Dendritic cell treated with granulocyte-macrophage colony-stimulating factor and Interleukin-4, amounts not matched to agents 40 ng/mL and 50 ng/mL, for 4 days (primary cell): Measurements from ENCODE around the gene RANBP9.
A peak's percentile ranks its signal among the peaks of the same experiment; 100 is the strongest.

ENCODE experiments used
- H3K27ac Mint-ChIP-seq: one replicate; pipeline ENCODE4 v1.8.0; 2022; ENCODE audit warnings: mild to moderate bottlenecking, mixed read lengths
- H3K27me3 Mint-ChIP-seq: one replicate; pipeline ENCODE4 v1.8.0; 2022; ENCODE audit warnings: mild to moderate bottlenecking, mixed read lengths
- H3K36me3 Mint-ChIP-seq: one replicate; pipeline ENCODE4 v1.8.0; 2022; ENCODE audit warnings: low read depth, mixed read lengths
- H3K4me1 Mint-ChIP-seq: one replicate; pipeline ENCODE4 v1.8.0; 2022; ENCODE audit warnings: low read depth, mixed read lengths
- H3K4me3 Mint-ChIP-seq: one replicate; pipeline ENCODE4 v1.8.0; 2022; ENCODE audit warnings: mild to moderate bottlenecking, moderate library complexity, mixed read lengths
- H3K9me3 Mint-ChIP-seq: one replicate; pipeline ENCODE4 v1.8.0; 2022; ENCODE audit warnings: mixed read lengths
- intact Hi-C: fragments of 100-400 bp; cut with micrococcal nuclease; formaldehyde crosslinking; loops from one replicate; pipeline ENCODE4 v1.15.0; 2022

RANBP9 gene

DNA sequence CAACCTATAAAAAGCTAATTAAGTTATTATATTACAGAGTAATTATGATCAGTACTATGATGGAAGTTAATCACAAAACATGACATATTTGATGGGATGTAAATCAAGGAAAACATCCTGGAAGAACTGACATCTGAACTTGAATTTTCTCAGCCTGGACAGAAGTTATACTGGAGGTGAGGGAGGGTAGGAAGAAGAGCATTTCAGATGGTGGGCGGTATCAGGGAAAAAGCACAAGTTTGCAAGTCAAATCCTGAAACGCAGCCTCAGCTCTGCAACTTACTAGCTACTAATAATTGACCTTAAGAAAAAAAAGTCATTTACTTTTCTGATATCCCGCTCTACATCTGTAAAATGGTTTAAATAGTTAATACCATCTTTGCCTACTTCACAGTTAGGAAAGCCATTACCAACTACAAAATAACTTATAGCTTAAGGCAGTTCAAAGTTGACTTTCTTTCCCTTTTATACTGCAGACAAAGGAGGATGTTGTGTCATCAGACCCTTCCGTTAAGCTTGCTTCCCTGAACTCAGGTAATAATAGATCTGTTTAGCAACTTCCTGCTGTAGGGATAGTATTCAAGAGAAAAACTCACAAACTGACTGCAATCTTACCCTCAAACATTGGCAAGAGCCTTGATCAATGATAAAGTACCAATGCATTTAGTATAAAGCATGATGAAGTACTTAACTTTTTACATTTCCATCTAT is 75.5 kb downstream of the RANBP9 start:
- Mint-ChIP-seq H3K27me3 (no peaks in the 10 kb centered on the region), H3K27ac (no peak overlapping the region), H3K4me3 (no peak overlapping the region), H3K9me3 (no peaks in the 10 kb centered on the region), H3K4me1 (peaks cover 21% of the 10 kb centered on the region), H3K36me3 (peaks cover 84% of the 10 kb centered on the region)
- intact Hi-C loops: no loop called here

DNA sequence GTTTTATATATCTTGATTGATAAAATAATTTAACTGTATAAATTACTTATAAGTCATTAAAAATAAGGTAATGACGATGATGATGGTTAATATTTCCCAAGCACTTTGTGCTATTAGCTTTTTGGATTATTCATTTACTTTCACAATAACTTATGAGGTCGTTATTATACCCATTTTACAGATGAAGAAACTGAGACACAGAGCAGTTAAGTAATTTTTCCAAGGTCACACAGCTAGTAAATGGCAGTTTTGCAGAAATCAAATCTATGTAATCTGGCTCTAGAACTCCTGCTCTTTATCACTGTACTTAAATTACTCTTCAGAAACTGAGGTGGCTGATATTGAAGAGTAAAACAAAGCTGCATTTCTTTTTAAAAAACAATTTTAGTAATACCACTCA is 78.3 kb downstream of the RANBP9 start:
- intact Hi-C loops: loop anchor here (5.0 kb wide), 1 partner anchor 69 kb away; no protein-coding TSS in a partner anchor
- Mint-ChIP-seq H3K4me1 (peaks cover 24% of the 10 kb centered on the region), H3K4me3 (no peak overlapping the region), H3K27me3 (no peaks in the 10 kb centered on the region), H3K9me3 (no peaks in the 10 kb centered on the region), H3K36me3 (peaks cover 77% of the 10 kb centered on the region), H3K27ac (no peak overlapping the region)

DNA sequence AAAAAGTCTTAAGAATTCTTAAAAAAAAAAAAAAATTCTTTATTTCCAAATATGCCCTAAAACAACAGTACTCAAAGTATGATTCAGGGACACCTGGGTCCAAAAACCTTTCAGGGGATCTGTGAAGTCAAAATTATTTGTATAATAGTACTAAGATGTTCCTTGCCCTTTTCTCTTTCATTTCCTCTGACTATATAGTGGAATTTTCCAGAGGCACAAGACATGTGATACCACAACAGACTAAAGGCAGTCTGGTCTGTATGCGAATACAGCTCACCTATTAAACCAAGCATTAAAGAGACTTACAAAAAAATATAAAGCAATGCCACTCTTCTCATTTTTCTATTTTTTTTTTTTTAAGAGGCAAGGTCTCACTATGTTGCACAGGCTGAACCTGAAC is 81.1 kb downstream of the RANBP9 start:
- Mint-ChIP-seq H3K36me3 (peaks cover 69% of the 10 kb centered on the region), H3K9me3 (no peaks in the 10 kb centered on the region), H3K27me3 (no peaks in the 10 kb centered on the region), H3K4me3 (no peak overlapping the region), H3K4me1 (peaks cover 13% of the 10 kb centered on the region), H3K27ac (no peak overlapping the region)
- intact Hi-C loops: loop anchor here (5.0 kb wide), 1 partner anchor 72 kb away; no protein-coding TSS in a partner anchor

DNA sequence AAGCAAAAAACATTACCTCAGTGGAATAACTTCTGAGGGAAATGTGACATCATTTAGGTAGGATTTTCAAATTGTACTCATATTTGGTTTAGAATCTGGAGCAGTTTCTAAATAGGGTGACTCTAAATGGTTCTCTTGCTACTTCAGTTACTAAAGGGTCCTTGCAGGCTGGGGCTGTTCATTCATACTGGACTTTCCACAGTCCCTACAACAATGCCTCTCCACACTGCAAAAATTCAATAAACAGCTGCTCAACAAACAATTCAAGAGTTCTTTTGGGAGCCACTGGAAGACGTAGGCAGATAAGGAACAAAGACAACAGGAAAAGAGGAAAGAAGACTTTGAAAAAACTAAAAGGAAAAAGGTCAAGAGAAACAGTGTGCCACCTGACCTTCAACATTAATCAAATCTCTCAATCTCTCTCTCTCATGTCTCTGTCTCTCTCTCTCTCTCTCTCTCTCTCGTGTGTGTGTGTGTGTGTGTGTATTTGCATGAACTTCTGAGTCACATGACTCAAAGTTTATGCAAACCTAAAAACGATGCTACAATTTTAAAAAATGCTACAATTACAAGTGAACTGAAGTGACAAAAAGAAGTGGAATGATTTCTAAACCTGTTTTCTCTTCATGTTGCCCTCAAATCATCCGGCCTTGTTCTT is 82.0 kb downstream of the RANBP9 start:
- no peaks in the 10 kb centered on the region for H3K27me3 Mint-ChIP-seq
- H3K4me3 Mint-ChIP-seq: no peak overlapping the region
- H3K4me1 Mint-ChIP-seq: peaks cover 18% of the 10 kb centered on the region
- no peak overlapping the region for H3K27ac Mint-ChIP-seq
- H3K9me3 Mint-ChIP-seq: no peaks in the 10 kb centered on the region
- intact Hi-C loops: loop anchor here (5.0 kb wide), 1 partner anchor 73 kb away; no protein-coding TSS in a partner anchor
- peaks cover 67% of the 10 kb centered on the region for H3K36me3 Mint-ChIP-seq

DNA sequence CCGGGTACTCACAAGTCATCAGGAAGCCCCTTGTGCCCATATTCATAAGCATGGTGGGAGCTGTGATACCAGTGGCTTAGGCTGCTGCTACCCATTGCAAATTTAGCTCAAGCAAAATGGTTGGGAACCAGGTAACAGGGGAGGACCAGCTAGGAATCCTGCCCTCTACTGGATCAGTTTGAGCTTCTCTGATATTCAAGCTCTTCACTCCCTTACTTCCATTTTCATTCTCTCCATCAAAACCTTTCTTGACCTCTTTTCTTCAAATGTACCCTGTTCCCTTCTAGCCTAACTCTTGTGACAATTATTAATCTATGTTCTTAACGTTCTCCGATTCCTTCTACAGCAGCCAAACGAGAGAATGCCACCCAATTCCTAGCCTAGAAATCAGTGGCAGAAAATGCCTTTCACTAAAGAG is 86.8 kb downstream of the RANBP9 start:
- no peaks in the 10 kb centered on the region for H3K9me3 Mint-ChIP-seq
- no peak overlapping the region for H3K27ac Mint-ChIP-seq
- peaks cover 73% of the 10 kb centered on the region for H3K36me3 Mint-ChIP-seq
- H3K4me3 Mint-ChIP-seq: no peak overlapping the region
- peaks cover 16% of the 10 kb centered on the region for H3K4me1 Mint-ChIP-seq
- H3K27me3 Mint-ChIP-seq: no peaks in the 10 kb centered on the region
- intact Hi-C loops: no loop called here

DNA sequence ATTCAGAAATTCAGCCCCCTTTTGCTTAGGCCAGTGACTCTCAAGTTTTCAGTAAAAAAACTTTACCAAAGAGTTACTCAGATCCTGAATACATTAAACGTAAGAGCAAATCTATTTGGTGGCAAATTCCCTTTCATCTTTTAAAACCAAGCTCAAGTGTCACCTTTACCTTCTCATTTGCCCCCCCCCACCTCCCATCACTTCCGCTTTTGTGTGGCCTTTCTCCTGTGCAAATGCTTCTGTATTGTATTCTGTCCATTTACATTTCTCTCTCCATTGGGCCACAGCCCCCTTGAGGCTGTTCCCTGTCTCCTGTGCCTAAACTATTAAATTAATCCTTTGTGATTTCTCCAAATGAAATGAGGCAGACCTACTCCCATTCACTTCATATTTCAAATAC is 94.6 kb downstream of the RANBP9 start:
- peaks cover 31% of the 10 kb centered on the region for H3K4me1 Mint-ChIP-seq
- no peak overlapping the region for H3K27ac Mint-ChIP-seq
- H3K9me3 Mint-ChIP-seq: no peaks in the 10 kb centered on the region
- intact Hi-C loops: loop anchor here (5.0 kb wide), 1 partner anchor 285 kb away; no protein-coding TSS in a partner anchor
- H3K4me3 Mint-ChIP-seq: no peak overlapping the region
- peaks cover 58% of the 10 kb centered on the region for H3K36me3 Mint-ChIP-seq
- H3K27me3 Mint-ChIP-seq: no peaks in the 10 kb centered on the region

DNA sequence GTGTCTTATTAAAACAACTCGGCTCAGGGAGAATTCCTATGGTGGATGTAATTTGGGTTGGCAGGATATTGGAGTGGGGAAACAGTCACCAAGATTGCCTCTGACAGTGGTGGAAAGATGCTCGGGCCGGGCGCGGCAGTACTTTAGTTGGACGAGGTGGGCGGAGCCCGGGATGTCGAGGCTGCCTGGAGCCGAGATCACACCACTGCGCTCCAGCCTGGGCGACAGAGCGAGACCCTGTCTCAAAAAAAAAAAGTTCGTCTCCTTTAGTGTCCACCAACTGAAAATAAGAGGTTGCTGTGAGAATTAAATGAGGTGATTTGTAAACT is 95.9 kb downstream of the RANBP9 start:
- Mint-ChIP-seq H3K27ac (peak overlapping the region; percentile 97), H3K27me3 (no peaks in the 10 kb centered on the region), H3K9me3 (no peaks in the 10 kb centered on the region), H3K36me3 (peaks cover 51% of the 10 kb centered on the region), H3K4me1 (peaks cover 35% of the 10 kb centered on the region), H3K4me3 (peak overlapping the region; percentile 96)
- intact Hi-C loops: loop anchor here (2.0 to 5.0 kb wide), 2 partner anchors 41 to 283 kb away; partner anchors contain the start of gene SIRT5

DNA sequence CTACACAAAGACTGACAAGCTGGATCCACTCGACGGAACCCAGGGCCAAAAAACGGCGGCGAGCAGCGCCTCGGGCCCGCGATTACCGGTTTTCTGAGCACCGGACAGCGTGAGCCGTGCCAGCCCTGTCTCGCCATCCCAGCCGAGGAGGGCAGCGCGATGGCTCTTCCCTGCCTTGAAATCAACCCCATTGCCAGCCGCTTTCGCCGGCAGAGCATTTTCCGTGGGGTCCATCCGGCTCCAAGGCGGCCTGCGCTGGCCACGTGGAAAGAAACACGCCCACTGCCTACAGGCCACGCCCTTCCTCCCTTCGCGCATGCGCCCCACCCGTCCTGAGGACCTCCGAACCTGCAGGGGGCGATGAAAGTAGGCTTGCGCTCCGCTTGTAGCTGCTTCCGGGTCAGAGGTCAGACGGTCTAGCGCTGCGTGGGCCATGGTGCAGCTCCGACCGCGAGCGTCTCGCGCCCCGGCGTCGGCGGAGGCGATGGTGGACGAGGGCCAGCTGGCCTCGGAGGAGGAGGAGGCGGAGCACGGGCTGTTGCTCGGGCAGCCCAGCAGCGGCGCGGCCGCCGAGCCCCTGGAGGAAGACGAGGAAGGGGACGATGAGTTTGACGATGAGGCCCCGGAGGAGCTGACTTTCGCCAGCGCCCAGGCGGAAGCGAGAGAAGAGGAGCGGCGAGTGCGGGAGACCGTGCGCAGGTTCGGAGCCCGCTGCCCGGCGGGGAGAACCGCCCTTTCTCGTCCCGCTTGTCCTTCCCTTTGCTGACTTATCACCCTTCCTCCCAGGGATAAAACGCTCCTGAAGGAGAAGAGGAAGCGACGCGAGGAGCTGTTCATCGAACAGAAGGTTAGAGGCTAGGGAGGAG is 96.5 kb downstream of the RANBP9 start, which contains the start of gene NOL7:
Gene NOL7, plus strand, starts transcription at position 410 of the 866 bp plus-strand sequence. Its CDS starts 24 bp downstream, at position 434.
- Mint-ChIP-seq H3K9me3 (no peaks in the 10 kb centered on the region), H3K27ac (peak within 1 kb of the TSS; percentile 97), H3K4me1 (peaks cover 41% of the 10 kb centered on the region), H3K36me3 (peaks cover 50% of the 10 kb centered on the region), H3K27me3 (no peaks in the 10 kb centered on the region), H3K4me3 (peak within 1 kb of the TSS; percentile 96)
- intact Hi-C loops: loop anchor here (2.0 to 5.0 kb wide), 2 partner anchors 40 to 283 kb away; partner anchors contain the start of gene SIRT5

DNA sequence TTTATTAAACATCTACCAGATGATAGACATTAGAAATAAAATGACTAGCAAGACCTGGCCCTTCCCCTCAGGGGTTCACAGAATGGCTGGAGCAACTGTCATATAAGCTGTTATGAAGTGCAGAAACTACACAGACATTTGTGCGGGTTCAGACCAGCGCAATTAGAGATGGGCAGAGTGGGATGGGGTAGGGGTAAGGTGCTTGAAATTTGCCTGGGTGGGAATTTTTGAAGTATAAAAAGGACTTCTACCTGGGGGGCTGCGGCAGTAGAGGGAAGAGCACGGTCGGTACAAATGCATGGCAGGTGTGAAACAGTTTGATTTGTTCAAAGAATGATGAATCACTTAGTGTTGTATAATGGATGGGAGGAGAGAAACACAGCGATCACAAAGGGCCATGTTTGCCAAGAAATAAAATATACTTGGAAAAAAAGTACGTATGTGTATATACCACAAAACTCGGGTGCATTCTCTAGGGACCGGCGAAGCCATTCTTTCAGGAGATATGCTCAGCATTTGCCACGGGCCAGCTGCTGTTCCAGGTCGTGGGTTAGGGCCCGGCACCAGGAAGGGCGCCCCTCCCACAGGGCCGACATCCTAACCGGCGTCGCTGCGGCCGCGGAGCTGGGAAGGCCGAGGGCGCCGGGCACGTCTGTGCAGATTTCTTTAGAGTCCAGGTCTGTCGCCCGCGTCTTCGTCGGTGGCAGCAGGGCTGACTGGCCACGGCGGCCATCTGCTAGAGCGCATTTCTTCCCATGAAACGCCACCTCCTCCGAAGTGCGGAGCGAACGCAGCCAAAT is 97.3 kb downstream of the RANBP9 start:
- H3K27ac Mint-ChIP-seq: peak overlapping the region; percentile 97
- H3K36me3 Mint-ChIP-seq: peaks cover 42% of the 10 kb centered on the region
- no peaks in the 10 kb centered on the region for H3K9me3 Mint-ChIP-seq
- peak overlapping the region; percentile 96 for H3K4me3 Mint-ChIP-seq
- H3K27me3 Mint-ChIP-seq: no peaks in the 10 kb centered on the region
- peaks cover 42% of the 10 kb centered on the region for H3K4me1 Mint-ChIP-seq
- intact Hi-C loops: loop anchor here (2.0 kb wide), 1 partner anchor 40 kb away; the partner anchor contains the start of gene SIRT5

DNA sequence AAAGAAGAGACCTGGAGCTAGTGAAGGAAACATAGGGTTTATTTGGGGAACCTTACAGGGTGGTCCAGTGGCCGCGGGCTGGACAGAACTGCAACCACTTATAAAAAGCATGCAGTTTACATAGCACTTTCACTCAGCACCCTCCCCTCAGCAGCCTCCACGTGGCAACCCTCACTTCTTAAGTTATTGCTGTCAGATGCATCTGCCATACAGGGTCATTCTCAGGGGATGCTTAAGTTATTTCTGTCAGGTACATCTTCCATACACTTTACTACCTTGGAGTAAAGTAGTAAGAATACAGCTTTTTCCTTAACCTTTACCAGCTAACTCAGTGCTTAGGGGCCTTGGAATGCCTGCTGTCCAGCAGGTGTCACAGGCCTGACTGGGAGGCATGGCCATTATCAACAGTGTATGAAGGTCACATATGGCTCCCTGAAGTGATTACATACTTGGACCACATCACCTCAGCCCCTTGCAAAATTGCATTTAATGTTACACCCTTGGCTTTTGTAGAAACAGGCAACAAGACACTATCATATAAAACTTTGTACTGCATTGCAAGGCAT is 98.5 kb downstream of the RANBP9 start:
- H3K27ac Mint-ChIP-seq: no peak overlapping the region
- H3K9me3 Mint-ChIP-seq: no peaks in the 10 kb centered on the region
- intact Hi-C loops: no loop called here
- peaks cover 30% of the 10 kb centered on the region for H3K36me3 Mint-ChIP-seq
- H3K4me1 Mint-ChIP-seq: peaks cover 42% of the 10 kb centered on the region
- H3K4me3 Mint-ChIP-seq: no peak overlapping the region
- H3K27me3 Mint-ChIP-seq: no peaks in the 10 kb centered on the region

DNA sequence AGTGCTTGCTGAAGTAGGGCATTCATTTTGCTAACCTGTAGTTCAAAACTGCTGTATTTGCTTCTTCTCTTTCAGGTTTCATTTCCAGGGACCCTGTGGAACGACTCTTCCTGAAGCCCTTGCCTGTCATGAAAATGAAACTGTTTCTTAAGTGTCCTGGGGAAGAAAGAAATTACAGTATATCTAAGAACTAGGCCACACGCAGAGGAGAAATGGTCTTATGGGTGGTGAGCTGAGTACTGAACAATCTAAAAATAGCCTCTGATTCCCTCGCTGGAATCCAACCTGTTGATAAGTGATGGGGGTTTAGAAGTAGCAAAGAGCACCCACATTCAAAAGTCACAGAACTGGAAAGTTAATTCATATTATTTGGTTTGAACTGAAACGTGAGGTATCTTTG is 99.9 kb downstream of the RANBP9 start:
- peaks cover 32% of the 10 kb centered on the region for H3K4me1 Mint-ChIP-seq
- H3K27me3 Mint-ChIP-seq: no peaks in the 10 kb centered on the region
- intact Hi-C loops: no loop called here
- H3K27ac Mint-ChIP-seq: no peak overlapping the region
- peaks cover 16% of the 10 kb centered on the region for H3K36me3 Mint-ChIP-seq
- H3K4me3 Mint-ChIP-seq: no peak overlapping the region
- H3K9me3 Mint-ChIP-seq: no peaks in the 10 kb centered on the region

DNA sequence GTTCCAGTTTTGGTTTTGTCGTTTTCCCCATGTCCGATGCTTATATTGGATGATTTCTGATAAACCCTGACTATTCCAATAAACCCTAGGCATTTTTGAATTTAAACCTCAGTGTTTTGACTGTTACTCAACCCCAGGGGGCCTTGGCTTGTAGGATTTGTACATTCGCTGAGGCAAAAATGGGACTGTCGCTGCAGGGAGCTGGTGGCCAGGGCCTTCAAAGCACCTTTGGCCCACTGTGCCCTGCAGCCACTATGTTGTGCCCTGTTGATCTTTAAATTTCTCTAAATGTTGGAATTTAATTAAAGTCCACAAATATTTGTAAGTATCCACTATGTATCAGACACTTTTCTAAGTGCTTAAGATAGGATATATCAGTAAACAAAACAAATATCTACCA is 106.0 kb downstream of the RANBP9 start:
- Mint-ChIP-seq H3K9me3 (no peaks in the 10 kb centered on the region), H3K27ac (no peak overlapping the region), H3K27me3 (no peaks in the 10 kb centered on the region), H3K36me3 (peaks cover 23% of the 10 kb centered on the region), H3K4me1 (peaks cover 5% of the 10 kb centered on the region), H3K4me3 (no peak overlapping the region)
- intact Hi-C loops: no loop called here
